Forelimb muscle (tissue), 1 donor: ENCODE measurements around the gene AADAT. TPM values are rescaled to one million over a fixed set of nuclear protein-coding genes. Genes with fewer than 3 reads are reported as not detected.
"Not testable (repeated sequence)": the region's sequence is repeated elsewhere in the genome, so short reads cannot be mapped to it uniquely, and the experiment has no call there.

Experiments
- DNase-seq: peaks from one replicate; pipeline ENCODE4 v3.0.0-alpha.2; 2013; ENCODE audit warnings: low read depth
- polyA plus RNA-seq: library from polyadenylated mRNA; unstranded; fragments of 120-200 nt; gene quantifications from one replicate; pipeline ENCODE4 v1.2.1, GENCODE V29; 2013; ENCODE audit not compliant: insufficient read length

AADAT gene
- polyA plus RNA-seq, 1 donor: 16.9 TPM

DNA sequence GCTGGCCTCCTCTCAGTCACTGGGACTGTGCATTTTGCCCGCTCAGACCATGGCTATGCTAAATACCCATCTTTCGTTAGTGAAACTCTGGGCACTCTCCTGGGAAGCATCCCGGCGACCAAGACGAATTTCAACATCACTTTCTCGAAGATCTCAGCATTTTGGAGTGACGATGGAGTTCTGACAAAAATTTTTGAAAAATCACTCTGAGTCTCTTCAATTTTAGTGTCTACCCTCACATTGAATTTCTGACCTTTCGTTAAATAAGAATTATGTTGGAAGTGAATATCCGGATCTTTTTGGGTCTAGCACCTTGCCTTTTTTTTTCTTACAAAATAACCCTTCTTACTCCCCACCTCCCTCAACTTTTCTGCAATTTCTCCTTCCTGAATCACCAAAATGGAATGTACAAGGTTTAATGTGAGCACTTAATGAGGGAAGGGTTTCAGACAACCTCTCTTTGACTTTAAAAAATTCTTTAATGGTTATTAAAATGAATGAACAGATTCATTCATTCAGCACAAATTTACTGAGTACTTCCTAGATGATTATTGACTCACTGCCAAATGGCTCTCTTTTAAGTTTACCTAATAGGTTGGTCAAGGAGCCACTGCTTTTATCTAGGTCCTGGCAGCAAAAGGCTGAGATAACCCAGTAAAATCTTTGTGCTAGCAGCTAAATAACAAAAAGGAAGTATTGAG lies 746 bp upstream of the AADAT start:
- DNase-seq: no peak

DNA sequence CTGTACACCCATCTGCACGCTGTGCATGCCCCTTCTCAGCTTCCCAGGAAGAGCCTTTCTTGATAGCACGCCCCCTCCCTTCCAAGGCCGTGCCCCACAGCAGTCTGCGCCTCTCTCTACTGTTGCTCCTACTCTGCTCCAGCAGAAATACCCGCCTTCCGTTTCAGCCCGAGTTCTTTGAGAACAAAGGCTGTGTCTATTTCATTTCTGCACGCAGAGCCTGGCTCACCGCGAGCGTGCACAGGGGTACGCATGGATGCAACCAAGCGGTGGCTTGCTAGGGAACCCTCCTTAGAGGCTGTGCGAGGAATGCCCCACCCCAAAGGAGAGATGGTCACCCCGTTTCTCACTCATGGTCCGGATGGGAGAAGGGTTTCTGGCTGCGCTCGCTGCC lies 485 bp downstream of the AADAT start:
- DNase-seq: no peak

DNA sequence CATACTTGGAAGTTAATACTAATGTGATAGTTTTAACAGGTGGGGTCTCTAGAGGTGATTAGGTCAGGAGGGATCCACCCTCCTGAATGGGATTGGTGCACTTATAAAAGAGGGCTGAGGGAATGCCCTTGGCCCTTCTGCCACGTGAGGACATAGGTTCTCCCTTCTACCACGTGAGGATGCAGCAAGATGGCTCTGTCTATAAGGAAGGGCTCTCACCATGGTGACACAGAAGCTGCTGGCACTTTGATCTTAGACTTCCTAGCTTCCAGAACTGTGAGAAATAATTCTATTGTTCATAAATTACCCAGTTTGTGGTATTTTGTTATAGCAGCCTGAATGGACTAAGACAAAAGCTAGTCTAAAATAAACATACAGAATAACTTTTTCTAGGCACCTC lies 1.0 kb downstream of the AADAT start:
- DNase-seq: no peak

- no peak for DNase-seq
Observed at GRCh38 chr4:170087163-170087700, 2.5 kb downstream of the AADAT start.

- DNase-seq: no peak
Observed at GRCh38 chr4:170083541-170083940, 6.2 kb downstream of the AADAT start.

DNA sequence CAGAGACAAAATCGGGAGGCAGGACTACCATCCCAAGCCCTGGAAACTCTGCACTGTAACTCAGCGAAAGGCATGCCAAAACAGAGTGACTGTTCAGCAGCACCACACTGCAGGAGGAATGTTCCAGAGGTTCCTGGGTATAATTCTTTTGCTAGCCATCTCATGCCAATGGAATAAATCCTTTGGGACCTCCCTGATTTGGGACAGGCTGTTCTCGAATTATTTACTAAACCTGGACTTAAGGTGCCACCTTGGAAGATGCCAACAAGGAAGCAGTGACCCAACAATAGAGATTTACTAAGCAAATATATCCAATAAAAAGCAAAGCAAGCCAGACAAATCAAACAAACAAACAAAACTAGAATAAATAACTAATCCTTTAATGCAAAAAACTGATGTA lies 9.3 kb downstream of the AADAT start:
- no peak for DNase-seq

- no peak for DNase-seq
Observed at GRCh38 chr4:170079981-170080380, 9.8 kb downstream of the AADAT start.

DNA sequence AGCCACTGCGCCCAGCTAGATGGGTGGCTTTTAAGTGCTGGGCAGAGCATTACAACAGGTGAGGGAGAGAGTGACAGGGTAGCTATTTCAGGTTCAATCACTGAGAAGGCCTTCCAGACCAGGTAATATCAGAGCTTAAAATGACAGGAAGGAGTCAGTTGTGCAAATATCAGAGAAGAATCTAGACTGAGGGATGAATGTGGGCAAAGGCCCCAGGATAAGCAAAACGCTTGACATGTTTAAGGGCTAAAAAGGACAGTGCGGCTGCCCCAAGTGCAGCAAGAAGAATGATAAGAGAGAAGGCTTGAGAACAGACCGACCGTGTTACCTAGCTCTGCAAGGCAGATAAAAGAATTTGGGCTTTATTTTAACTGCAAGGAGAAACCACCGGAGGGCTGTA lies 18.6 kb downstream of the AADAT start:
- no peak for DNase-seq

- no peak for DNase-seq
Observed at GRCh38 chr4:170068438-170069128, 21.2 kb downstream of the AADAT start.

- DNase-seq: no peak
Observed at GRCh38 chr4:170059421-170059820, 30.3 kb downstream of the AADAT start.

DNA sequence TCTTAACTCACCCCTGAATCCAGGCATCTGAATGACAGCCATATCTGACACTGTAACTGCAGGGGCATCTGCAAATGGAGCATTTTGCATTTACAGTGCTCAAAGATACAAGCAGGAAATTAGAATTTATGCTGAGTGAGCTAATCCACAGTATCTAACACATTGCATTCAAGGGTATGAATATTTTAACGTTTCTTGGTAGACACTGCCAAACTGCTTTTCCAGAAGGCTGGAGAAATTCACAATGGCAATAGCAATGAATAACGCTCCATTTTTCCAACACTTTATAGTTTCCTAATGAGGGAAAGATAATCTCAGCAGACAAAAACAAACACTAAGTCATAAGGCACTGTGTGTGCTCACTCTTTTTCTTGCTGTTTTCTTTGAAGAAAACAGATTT lies 30.9 kb downstream of the AADAT start:
- DNase-seq: no peak

GRCh38 chr4:170057866-170058265 lies 31.9 kb downstream of the AADAT start:
- DNase-seq: no peak

GRCh38 chr4:170052919-170053318 lies 36.8 kb downstream of the AADAT start:
- DNase-seq: no peak

GRCh38 chr4:170051402-170051801 lies 38.4 kb downstream of the AADAT start:
- no peak for DNase-seq

DNA sequence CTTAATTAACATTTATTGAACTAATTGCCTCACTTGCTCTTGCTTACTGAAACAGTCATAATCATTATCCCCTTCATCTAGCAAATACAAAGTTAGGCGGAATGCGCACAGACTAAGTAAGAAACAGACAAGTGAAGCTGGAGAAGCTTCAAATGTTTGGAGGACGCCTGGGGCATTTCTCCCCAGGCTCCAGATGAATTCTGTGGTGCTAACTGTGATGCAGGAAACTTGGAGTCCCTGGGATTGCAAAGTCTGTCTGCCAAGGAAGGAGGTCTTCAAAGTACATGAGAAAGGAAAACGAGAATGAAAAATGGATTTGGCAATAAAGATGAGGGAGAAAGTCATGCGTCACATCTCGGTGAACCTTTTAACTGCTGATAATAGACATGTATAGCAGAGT lies 40.0 kb downstream of the AADAT start:
- no peak for DNase-seq

- no peak for DNase-seq
Observed at GRCh38 chr4:170047771-170048354, 41.9 kb downstream of the AADAT start.

- not testable (repeated sequence) for DNase-seq
Observed at GRCh38 chr4:170046156-170046555, 43.6 kb downstream of the AADAT start.

DNA sequence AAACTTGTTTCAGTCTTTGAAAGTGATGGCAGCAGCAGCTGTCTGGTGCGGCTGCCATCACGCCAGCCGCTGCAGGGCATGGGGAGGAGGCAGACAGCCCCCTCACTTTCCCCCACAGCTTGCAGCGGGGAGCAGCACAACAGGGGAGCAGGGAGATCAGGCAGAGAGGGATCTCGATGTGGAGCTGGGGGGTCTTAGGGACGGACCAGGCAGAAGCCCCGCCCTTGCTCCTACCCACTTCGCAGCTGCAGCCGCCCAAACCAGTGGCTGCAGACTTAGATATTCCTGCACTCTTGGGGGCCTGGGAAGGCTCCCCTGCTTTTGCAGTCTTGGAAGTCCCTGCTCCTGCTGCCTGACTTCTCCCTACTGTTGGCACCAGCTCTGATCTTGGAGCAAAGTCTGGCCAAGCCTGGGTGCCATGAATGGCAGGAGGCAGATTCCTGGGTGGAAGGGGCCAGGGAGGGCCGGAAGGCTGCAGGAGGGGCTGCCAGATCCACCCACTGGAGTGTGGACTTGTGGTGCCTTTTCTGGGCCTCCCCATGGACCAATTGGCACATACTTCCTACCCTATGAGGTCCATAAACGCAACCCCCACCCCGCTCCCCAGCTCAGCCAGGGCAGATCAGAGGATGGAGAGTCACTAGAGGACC lies 49.6 kb downstream of the AADAT start:
- no peak for DNase-seq

DNA sequence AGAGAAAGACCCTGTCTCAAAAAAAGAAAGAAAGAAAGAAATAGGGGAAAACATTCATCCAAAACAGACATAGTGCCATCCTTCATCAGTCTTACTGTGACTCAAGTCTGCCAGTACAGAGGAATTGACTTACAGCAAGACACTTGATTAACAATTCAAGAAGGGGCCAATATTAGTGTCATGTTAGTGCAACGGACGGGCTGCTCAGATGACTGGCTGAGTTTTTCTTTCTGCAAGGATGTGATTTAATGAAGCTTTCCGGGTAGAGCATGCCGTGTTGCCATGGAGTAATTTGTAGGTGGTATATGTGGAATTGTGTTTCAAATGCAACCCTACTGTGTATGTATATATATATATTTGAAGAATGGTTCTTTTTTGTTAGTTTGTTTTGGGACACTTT lies 51.0 kb downstream of the AADAT start:
- no peak for DNase-seq

DNA sequence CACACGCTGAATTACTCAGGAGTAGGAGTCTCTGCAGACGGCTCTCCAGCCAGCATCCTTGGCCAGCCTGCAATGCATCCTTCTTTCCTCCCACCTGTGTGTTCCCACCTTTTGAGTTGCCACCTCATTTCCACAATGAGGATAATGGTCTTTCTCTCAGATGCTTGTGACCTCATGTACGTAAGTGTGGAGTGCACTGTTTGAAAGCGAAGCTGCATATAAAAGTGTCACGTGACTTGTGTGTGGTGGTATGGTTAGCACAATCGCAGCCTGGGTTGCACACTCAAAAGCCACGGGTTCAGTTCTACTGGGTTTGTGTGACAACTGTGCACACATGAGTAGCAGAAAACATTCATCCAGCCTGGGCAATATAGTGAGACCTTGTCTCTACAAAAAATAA lies 51.5 kb downstream of the AADAT start:
- DNase-seq: no peak

- DNase-seq: no peak
Observed at GRCh38 chr4:170037481-170037880, 52.3 kb downstream of the AADAT start.

DNA sequence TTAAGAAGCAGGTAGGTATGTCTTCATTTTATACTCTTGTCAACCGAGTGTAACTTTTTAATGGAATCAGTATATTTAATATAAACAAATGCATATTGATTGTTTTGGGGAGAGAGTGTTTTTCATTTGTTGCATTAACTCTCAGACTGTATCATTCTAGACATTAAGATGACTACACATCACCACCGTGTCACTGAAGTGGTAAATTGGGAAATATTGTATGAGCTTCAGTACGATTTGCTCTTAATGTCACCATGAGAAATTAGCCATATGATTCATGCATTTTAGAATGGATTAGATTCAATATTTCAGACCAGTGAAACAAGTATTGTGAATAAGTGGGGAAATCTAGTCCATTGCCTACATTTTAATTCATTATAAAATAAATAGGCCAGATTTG lies 53.9 kb downstream of the AADAT start:
- DNase-seq: no peak
